HG02884 (cell line): ENCODE results near the gene CYP4F8.
"Not testable (repeated sequence)": the region's sequence is repeated elsewhere in the genome, so short reads cannot be mapped to it uniquely, and the experiment has no call there.

Experiments
- ATAC-seq: cut with Tn5 transposase; IDR thresholded peaks from one replicate; pipeline ENCODE4 v1.9.1; 2021; ENCODE audit warnings: mild to moderate bottlenecking, moderate library complexity; ENCODE audit not compliant: unreplicated experiment

The CYP4F8 gene

DNA sequence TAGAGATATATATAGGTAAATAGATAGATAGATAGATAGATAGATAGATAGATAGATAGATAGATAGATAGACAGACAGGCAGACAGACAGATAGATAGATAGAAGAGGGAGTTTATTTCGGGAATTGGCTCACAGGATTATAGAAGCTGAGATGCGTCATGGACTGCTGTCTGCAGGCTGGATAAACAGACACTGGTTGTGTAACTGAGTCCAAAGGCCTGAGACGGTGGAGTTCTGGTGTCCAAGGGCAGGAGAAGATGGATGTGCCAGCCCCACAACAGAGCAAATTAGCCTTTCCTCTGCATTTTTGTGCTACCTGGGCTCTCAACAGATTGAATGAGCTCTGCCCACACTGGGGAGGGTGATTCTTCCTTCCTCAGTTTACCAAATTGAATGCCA lies 28.4 kb downstream of the CYP4F8 start:
- no peak for ATAC-seq

DNA sequence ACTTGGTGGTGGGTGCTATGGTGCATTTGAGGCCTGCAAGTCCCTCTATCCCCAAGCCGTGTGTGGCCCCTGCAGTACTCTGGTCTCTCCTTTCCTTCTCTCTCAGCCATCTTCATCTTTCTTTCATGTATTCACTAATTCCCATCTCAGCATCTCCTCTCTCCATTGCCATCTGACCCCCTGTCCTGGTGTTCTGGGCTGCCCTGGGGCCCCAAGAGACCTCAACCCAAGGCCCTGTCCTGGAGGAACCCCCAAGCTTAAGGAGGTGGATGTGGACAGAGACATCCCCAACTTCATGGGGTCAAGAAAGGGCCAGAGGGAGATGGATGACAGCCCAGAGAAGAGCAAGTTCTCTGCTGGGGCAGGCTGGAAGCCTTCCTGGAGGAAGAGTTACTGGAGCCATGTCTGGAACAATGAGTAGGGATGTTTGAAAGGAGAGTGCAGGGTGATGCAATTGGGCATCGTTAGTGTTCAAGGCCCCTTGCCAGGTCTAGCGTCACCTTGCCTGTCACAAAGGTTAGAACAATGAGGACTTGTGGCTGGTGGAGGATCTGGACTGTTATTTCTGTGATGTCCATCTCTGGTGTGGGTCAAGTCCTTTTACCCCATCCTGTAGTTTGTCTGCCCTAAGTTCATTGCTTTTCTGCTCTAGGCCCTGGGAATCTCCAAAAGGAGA lies 29.2 kb downstream of the CYP4F8 start:
- ATAC-seq: no peak

DNA sequence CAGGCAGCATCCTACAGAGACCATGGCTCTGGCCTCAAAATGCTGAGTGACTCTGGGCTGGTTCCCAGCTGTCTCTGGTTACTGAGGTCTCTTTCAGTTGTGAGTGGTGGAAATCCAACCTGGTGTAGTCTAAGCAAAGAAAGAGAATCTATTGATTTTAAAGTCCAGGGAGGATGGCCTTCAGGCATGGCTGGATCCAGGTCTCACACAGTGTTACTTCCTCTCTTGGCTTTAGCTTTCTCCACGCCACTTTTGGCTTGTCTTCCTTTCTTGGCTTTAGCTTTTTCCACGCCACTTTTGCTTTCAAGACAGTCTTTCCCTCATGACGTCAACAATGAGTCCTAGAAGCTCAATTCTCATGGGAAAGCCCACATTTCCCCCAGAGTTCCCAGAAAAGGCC lies 29.8 kb downstream of the CYP4F8 start:
- ATAC-seq: no peak

GRCh38 chr19:15649526-15649925 lies 34.5 kb downstream of the CYP4F8 start:
- ATAC-seq: no peak

DNA sequence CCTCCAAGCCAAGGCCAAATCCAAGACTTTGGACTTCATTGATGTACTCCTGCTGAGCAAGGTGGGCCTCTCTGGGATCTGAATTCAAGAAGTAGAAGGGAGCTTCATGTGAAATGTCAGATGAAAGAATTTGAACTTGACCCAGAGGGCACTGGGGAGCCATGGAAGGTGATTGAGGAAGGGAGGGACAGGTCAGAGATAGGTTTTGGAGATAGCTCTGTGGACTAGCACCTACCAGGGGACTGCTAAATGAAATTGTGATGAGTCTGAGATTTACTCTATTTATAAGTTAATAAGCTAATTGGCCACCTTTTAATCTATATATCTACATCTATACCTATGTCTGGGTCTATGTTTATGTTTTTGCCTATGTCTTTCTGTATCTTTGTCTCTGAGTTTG lies 35.1 kb downstream of the CYP4F8 start:
- not testable (repeated sequence) for ATAC-seq

DNA sequence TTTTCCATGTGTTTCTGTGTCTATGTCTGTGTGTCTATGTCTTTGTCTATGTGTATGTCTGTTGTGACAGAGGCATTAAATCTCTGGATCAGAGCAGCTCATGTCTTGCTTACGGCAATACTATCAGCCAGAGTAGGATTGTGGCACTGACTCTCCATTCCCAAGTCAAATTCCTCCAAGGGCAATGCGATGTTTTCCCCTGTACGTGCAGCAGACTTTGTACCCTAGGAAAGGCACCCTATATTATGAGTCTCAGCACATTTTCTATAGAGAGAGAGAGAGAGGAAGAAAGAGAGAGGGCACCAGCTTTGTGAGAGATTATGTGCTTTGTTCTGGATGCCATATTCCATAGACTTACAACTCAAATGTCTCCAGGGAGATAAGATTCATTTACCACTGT lies 36.8 kb downstream of the CYP4F8 start:
- no peak for ATAC-seq

GRCh38 chr19:15652559-15653278 lies 37.7 kb downstream of the CYP4F8 start:
- ATAC-seq: no peak

GRCh38 chr19:15656467-15656866 lies 41.4 kb downstream of the CYP4F8 start:
- ATAC-seq: no peak

DNA sequence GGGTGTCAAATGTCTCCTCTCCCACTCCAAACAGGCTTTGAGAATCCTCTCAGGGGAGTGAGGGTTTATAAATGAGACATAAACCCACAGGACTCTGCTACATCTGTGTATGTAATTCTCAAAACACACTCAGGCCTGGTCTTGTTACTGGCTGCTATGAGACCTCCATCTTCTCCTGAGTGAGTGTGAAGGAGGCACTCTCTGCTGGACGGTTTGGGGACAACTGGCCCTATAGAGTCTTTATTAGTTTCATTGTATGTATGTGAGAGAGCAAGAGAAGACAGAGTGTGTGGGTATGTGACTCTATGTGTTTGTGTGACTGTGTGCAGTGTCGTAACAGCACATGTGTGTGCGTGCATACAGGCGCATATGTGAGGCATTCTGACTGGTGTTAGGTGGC lies 48.2 kb downstream of the CYP4F8 start:
- ATAC-seq: no peak

DNA sequence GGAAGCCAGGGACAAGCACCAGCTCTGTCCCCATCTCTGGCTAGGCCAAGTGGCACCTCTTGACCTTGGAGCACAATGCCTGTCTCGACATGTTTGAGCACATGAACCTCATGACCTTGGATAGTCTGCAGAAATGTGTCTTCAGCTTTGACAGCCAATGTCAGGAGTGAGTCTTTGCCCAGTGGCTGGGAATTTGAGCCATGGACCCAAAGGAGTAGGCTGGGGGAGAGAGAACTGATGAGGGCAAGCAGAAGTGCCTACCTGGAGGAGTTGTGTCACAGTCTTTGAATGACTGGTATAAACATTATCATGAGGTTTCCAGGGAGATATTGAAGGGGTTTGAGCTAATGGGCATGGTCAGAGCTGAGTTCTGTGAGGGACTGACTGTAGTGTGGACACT lies 51.2 kb downstream of the CYP4F8 start:
- ATAC-seq: no peak

GRCh38 chr19:15666883-15667282 lies 51.9 kb downstream of the CYP4F8 start:
- ATAC-seq: no peak

- ATAC-seq: no peak
These were observed 54.4 kb downstream of the CYP4F8 start for GRCh38 chr19:15669440-15669839.

GRCh38 chr19:15669891-15670290 lies 54.9 kb downstream of the CYP4F8 start:
- no peak for ATAC-seq

DNA sequence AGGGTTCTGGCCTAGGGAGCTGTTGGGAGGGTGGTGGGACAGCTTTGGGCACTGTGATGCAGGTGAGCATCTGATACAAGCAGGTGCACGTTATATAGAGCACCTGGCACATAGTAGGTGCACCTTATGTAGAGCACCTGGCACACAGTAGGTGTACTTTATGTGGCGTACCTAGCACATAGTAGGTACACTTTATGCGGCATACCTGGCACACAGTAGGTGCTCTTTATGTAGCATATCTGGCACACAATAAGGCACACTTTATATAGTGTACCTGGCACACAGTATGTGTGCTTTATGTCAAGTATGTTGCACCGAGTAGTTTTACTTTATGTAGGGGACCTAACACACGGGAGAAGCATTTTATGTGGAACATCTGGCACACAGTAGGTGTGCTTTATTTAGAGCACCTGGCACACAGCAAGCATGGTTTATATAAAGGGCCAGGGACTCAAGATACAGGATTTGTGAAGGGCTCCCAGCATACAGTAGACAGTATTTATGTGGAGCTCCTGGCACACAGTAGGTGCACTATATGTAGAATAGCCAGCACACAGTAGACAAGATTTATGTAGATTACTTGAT lies 56.3 kb downstream of the CYP4F8 start:
- no peak for ATAC-seq

DNA sequence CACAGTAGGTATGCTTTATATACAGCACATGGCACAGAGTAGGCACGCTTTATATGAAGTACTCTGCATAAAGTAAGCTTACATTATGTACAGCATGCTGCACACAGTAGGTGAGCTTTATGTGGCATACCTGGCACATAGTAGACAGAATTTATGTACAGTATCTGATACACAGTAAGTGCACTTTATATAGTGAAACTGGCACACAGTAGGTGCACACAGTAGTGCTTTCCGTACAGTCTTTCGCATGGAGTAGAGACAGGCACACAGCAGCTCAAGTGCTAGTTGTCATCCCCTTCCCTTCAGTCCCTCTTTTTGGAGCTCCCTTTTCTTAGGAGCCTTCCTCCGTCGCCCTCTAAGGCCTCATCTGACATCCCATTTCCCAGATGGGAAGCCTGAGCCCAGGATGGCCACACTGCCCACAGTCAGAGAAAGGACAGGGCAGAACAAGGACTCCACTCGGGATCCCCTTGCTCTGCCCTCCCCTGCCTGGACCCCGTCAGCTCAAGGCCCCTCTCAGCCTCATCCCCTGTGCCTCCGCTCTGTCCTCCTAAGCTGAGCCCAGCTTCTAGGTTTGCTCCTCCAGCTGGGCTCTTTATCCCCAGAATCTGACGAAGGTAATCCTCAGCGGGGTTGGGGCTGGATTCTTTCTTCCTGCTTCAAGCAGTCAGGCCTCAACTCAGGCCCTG lies 57.0 kb downstream of the CYP4F8 start:
- no peak for ATAC-seq

- no peak for ATAC-seq
These were observed 57.7 kb downstream of the CYP4F8 start, which contains the start of gene CYP4F12 for GRCh38 chr19:15672580-15673175. Gene CYP4F12 (plus strand): TSS chr19:15673087. CDS start chr19:15673530, 443 bp downstream.

DNA sequence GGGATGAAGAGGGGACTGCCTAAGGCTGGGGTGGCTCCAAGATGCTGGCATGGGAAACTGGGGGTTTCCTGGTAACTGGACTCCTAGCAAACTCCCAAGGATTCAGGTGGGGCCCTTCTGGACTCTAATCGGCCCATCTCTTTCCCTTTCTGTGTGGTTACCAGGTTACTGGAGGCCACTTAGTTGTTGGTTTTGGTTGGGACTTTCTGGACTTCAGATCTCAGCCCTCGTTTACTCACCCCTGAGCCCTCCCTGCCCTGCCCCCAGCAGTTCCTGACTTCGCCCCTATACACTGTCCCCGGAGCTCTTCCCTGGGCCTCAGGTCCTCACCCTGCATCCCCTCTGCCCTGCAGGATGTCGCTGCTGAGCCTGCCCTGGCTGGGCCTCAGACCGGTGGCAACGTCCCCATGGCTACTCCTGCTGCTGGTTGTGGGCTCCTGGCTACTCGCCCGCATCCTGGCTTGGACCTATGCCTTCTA lies 58.2 kb downstream of the CYP4F8 start:
- ATAC-seq: no peak

GRCh38 chr19:15675560-15675959 lies 60.5 kb downstream of the CYP4F8 start:
- no peak for ATAC-seq

GRCh38 chr19:15679089-15679488 lies 64.1 kb downstream of the CYP4F8 start:
- no peak for ATAC-seq

GRCh38 chr19:15679865-15680264 lies 64.8 kb downstream of the CYP4F8 start:
- not testable (repeated sequence) for ATAC-seq
